ENCODE data around the gene SRD5A3. TPM values are rescaled to one million over a fixed set of nuclear protein-coding genes. Genes with fewer than 3 reads are reported as not detected.
A peak's percentile ranks its signal among the peaks of the same experiment; 100 is the strongest.

The SRD5A3 gene
- total RNA-seq, 4 donors from 2014 or later = 3.0 to 7.9 (median 5.2) TPM

DNA sequence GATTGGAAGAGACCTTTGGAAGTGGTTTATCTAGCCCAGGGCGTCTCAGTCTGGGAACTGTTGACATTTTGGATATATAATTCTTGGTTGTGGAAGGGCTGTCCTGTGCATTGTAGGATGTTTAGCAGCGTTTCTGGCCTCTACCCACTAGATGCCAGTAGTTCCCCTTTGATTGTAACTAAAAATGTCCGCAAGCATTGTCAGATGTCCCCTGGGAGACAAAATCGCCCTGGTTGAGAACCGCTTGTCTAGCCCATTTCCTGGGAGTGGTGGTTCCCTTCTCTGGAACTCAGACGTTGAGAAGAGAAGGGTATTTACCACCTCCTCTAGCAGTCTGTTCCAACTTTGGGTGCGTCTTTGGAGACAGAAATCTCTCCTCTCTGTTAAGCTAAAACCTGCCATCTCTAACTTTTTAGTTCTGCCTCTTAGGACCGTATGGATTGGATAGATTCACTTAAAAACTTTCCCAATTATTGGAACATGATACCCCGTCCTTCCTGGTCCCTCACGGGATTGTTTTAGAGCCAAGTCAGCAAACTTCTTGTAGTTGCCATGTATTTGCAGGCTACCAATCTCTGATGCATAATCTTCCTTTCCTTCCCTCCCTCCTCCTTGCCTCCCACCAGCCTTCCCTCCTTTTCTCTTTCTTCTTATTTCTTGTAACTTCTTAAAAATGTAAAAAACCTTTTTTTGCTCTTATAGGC, 63.6 kb downstream of the SRD5A3 start:
- TF ChIP-seq POLR2A (IDR thresholded peaks at IDR 0.05; ENCODE audit: low read depth) (no peak), EP300 (IDR thresholded peaks at IDR 0.05) (no peak), CTCF (IDR thresholded peaks at IDR 0.05) (peak in 1 of 3 experiments; percentile 20), POLR2AphosphoS5 (IDR thresholded peaks at IDR 0.05) (no peak)
- H3K27me3 ChIP-seq = no peaks in the 10 kb centered on the region
- peaks cover 9 to 54% (median 43%) of the 10 kb centered on the region in 4 donors for H3K4me1 ChIP-seq
- DNase-seq (ENCODE audit: extremely low spot score) = no peak
- H3K9me3 ChIP-seq = no peaks in the 10 kb centered on the region
- WGBS = 56% methylated on average over 10 of the region's 10 CpGs
- no peak overlapping the region for H3K27ac ChIP-seq (replicated peaks in 1 of 4)
- intact Hi-C loops (cut with DNase I) = no loop called here
- no peak overlapping the region for H3K4me3 ChIP-seq
- H3K36me3 ChIP-seq = peaks cover 0 to 52% (median 34%) of the 10 kb centered on the region in 4 donors

GRCh38 chr4:55410431-55410830, 64.4 kb downstream of the SRD5A3 start:
- peaks cover 0 to 57% (median 34%) of the 10 kb centered on the region in 4 donors for H3K36me3 ChIP-seq

GRCh38 chr4:55411621-55412020, 65.6 kb downstream of the SRD5A3 start:
- H3K9me3 ChIP-seq = no peaks in the 10 kb centered on the region
- no peak overlapping the region for H3K27ac ChIP-seq (replicated peaks in 1 of 4)
- H3K36me3 ChIP-seq = peaks cover 6 to 59% (median 35%) of the 10 kb centered on the region in 4 donors
- intact Hi-C loops (cut with DNase I) = no loop called here
- TF ChIP-seq EP300 (IDR thresholded peaks at IDR 0.05) (no peak), POLR2AphosphoS5 (IDR thresholded peaks at IDR 0.05) (peak in 1 of 2 donors; percentile 9)
- H3K4me1 ChIP-seq = peaks cover 9 to 45% (median 39%) of the 10 kb centered on the region in 4 donors
- WGBS = 99% methylated on average over 6 of the region's 6 CpGs
- no peak overlapping the region for H3K4me3 ChIP-seq
- DNase-seq (ENCODE audit: extremely low spot score) = no peak
- no peaks in the 10 kb centered on the region for H3K27me3 ChIP-seq

More at GRCh38 chr4:55410431-55410830, 64.4 kb downstream of the SRD5A3 start:
- intact Hi-C loops (cut with DNase I) = no loop called here
- H3K4me1 ChIP-seq = peaks cover 9 to 54% (median 43%) of the 10 kb centered on the region in 4 donors
- TF ChIP-seq POLR2A (IDR thresholded peaks at IDR 0.05; ENCODE audit: low read depth) (no peak), EP300 (IDR thresholded peaks at IDR 0.05) (no peak), CTCF (IDR thresholded peaks at IDR 0.05) (no peak), POLR2AphosphoS5 (IDR thresholded peaks at IDR 0.05) (no peak)
- H3K9me3 ChIP-seq = no peaks in the 10 kb centered on the region
- no peak overlapping the region for H3K27ac ChIP-seq (replicated peaks in 1 of 4)
- no peaks in the 10 kb centered on the region for H3K27me3 ChIP-seq
- no peak overlapping the region for H3K4me3 ChIP-seq
- no peak for DNase-seq (ENCODE audit: extremely low spot score)
- 87% methylated on average over 8 of the region's 8 CpGs for WGBS

GRCh38 chr4:55416176-55416575, 70.1 kb downstream of the SRD5A3 start:
- H3K36me3 ChIP-seq = peaks cover 14 to 91% (median 69%) of the 10 kb centered on the region in 4 donors
- no peak overlapping the region for H3K4me3 ChIP-seq
- TF ChIP-seq POLR2A (IDR thresholded peaks at IDR 0.05; ENCODE audit: low read depth) (no peak), EP300 (IDR thresholded peaks at IDR 0.05) (no peak), CTCF (IDR thresholded peaks at IDR 0.05) (no peak), POLR2AphosphoS5 (IDR thresholded peaks at IDR 0.05) (no peak)
- H3K4me1 ChIP-seq = peaks cover 0 to 6% (median 0%) of the 10 kb centered on the region in 4 donors
- H3K27me3 ChIP-seq = no peaks in the 10 kb centered on the region
- intact Hi-C loops (cut with DNase I) = no loop called here
- DNase-seq (ENCODE audit: extremely low spot score) = no peak
- H3K9me3 ChIP-seq = no peaks in the 10 kb centered on the region
- H3K27ac ChIP-seq (replicated peaks in 1 of 4) = no peak overlapping the region
- 86% methylated on average over 3 of the region's 3 CpGs for WGBS

Small RNAs within 50 kb of the gene (small RNA-seq; reads per million reads assigned to genes)
- 0 reads per million in 3 donors for gene RF00019

Other genes with a start within 250 kb of the SRD5A3 start
- gene KDR, start 220.6 kb upstream of the SRD5A3 start, total RNA-seq = 100 to 1,000 TPM in 1 of 4 donors, 10 to 100 TPM in 3; 39.5 to 104 (median 61.7) TPM
- 100 to 1,000 TPM; 133 to 193 (median 168) TPM for gene TMEM165, start 49.7 kb downstream of the SRD5A3 start, total RNA-seq
- 10 to 100 TPM; 24.5 to 42.6 (median 34.8) TPM for gene CLOCK, start 200.7 kb downstream of the SRD5A3 start, total RNA-seq
- gene PDCL2, start 246.0 kb downstream of the SRD5A3 start, total RNA-seq = not detected